ENCODE data around the gene TICRR.

TICRR gene

DNA sequence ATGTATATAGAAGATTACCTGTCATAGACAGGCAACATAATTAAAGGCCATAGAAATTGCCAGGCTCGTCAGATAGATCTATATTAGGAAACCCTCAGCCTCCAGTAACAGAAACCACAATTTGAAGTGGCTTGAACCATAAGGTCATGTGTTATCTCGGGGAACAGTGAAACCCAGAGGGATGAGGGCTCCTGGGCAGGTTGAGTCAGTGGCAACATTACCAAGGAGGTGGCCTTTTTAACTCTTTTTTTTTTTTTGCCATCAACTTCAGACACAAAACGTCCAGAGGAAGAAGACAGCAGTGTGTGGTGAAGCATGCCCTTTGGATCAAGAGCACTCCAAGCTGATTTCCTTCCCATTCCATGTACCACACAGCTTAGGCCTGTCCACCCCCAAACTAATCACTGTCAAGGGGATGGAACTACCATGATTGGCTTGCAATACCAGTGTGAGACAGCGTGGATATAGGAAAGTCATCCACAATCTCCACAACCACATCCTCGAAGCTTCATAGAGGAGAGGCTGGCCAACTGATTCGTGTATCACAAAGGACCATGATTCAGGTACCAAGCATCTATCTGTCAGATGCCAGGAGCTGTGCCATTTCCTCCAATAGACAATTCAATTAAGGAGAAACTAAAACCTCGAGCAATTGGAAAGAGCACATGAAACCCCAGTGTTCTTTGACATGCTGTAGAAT, 81.0 kb downstream of the TICRR start:
- DNase-seq = no peak

DNA sequence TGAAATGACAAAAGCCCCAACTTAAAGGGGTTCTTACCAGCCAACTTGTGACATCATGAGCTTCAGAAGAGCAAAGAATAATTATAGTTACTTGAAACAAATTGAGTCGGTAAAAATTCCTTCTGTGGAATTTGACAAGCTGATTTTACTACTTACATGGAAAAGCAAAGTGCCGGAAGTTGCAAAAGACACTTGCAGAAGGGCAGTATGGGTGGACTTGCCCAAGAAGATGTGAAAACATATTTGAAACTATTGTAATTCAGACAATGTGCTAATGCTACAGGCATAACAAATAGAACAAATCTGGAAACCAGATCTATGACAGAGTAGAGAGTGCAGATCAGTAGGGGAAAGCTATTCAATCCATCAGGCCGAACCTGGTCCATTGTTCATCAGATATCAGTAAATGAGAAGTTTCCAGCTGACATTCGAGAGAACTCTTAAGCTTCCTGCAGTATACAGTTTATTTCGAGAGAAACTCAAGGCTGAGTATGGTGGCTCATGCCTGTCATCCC, 82.5 kb downstream of the TICRR start:
- no peak for DNase-seq

DNA sequence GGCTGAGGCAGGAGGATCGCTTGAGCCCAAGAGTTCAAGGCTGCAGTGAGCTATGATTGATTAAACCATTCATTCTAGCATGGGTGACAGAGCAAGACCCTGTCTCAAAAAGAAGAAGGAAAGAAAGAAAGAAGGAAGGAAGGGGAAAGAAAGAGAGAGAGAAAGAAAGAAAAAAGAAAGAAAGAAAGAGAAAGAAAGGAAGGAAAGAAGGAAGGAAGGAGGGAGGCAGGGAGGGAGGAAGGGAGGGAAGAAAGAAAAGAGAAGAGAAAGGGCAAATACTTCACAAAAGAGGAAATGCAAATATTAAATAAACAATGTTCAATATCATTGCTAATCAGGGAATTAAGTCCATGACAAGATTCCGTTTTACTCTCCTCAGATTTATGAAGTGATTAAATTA, 84.0 kb downstream of the TICRR start:
- no peak for DNase-seq

DNA sequence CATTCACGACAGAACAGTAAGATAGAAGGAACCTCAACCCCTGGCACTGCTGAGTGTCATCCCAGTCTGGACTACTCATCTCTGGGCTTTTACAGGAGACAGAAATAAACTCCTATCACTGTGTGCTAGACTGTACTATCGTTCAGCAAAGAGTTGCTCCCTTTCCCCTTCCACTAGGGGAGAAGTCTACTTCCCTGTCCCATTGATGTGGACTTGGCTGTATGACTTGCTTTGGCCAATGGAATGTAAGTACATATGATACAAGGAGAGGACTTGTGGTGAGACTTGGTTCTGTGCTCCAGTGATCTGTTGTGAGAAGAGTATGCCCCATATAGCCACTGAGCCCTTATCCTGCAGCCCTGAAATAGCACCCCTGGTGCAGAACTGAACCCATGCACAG, 85.3 kb downstream of the TICRR start:
- DNase-seq = no peak

DNA sequence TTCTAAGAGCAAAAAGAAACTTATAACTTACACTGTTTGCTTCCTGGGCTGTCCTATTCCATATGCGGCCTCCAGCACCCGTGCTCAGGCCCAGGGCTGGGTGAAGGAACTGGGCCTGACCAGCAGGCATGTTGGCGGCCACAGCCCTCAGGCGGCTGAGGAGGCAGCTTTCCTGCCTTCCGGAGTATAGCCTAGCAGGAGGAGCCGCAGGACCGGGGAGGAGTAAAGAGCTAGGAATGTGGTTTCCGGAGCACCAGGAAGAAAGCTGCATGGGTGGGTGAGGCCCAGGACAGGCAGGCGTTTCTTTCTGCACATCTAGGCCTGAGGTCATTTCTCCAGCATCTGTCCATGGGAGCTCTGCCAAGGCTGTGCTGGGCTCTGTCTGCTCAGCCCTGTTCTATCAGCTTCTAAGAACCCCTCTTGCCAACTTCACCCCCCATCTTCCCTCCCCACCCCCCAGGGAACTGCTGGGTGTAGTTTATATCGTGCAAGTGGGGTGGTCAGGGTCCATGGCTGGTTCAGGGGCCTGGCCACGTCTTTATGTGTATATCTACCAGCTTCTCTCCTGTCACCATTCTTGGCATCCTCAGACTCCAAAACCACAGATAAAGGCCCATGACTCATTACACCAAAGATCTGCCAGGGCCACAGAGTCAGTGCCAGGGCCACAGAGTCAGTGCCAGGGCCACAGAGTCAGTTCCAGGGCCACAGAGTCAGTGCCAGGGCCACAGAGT, 87.8 kb downstream of the TICRR start:
- no peak for DNase-seq

DNA sequence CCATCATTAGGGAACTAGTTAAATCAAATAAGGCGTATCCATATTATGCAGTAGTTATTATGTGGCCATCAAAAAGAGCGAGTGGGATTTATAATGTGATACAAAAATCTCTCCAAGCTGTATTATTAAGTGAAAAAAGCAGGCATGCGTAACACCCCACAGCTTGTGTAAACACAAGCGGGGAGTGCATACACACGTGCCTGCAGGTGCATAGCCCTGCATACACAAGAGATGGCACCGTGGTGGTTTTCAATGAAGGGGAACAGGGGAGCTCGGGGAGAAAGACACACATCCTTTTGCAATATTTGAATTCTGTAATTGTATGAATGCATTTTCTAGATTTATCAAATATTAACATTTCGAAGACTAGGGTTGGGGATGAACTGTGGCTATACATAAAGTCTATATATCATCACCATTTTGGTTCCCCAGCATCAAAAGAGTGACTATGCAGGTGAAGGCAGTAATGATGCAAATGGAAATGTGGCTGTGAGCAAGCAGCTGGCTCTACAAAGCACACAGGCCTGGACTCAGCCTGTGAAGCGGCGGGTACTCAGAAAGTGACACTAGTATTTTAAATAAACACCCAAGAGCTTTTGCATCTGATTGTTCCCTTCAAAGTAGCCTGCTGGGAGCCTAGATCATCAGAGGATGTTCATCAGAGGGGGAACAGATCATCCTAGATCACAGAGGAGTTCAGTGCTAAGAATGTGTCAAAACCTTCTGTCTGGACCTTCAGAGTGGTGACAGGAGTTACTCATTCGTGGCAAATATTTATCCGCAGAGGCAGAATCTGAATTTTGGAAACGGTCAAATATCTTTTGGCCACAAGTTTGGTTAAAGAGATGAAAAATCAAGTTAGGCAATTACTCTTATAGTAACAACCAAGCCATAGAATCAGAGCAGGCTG, 89.4 kb downstream of the TICRR start:
- no peak for DNase-seq

DNA sequence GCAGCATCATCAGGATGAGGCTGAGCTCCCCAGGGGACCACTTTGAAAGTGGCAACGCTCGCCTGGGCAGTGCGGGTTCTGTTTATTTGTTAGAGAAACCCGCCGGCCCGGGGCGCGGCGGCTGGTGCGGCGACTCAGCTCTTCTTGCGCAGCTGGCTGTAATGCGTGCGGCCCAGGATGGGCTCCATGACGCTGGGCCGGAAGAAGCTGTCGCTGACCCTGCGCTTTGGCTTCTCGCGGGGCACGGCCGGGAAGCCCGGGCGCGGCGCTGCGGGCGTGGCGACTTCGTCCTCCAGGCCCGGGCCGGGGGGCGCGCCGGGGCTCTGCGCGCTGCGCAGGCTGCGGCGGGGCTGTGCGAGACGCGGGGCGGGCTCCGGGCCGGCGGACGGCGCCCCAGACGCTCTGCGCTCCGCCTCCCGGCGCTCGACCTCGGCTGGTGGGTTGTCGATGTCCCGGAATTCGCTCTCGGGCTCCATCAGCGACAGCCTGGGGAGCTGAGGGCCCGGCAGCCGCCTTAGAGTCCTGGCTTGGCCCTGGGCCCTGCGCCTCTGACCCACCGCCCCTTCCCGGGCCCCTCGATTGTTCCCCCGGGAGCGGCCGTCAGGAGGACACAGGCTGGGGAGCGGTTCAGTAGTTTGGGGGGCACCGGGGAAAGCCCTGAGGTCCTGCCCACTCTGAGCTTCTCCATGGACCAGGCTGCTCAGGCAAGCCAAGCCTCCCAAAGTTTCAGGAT, 90.3 kb downstream of the TICRR start:
- DNase-seq = peak; percentile 31

DNA sequence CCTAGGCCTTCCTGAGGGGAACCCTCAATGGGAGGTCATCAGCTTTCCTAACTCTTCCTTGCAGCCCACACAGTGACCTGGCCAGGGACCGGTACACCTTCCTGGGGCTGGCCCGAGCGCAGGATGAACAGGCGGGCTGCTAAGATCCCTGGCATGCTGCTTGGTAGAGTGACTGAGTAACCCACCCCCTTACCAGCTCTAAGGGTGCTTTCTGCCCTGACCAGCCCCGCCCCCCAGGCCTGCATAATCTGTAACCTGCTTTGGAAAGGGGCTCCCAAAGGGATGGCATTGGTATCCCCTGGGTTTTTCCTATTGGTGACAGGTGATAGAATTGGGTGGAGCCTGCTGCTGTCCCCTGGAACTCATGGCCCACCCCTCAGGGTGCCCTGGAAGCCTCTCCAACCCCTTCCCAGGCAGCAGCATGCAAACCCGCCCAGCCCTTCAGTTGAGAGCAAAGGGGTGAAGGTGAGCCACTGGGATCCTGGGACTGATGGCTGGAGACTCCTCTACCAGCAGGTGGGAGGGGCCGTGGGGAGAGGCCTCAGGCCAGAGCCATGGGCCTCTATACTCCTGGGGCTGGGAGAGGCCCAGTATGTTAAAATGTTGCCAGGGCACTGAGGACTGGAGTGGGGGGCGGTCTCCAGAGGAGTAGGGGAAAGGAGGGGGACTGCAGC, 91.1 kb downstream of the TICRR start:
- DNase-seq = no peak

DNA sequence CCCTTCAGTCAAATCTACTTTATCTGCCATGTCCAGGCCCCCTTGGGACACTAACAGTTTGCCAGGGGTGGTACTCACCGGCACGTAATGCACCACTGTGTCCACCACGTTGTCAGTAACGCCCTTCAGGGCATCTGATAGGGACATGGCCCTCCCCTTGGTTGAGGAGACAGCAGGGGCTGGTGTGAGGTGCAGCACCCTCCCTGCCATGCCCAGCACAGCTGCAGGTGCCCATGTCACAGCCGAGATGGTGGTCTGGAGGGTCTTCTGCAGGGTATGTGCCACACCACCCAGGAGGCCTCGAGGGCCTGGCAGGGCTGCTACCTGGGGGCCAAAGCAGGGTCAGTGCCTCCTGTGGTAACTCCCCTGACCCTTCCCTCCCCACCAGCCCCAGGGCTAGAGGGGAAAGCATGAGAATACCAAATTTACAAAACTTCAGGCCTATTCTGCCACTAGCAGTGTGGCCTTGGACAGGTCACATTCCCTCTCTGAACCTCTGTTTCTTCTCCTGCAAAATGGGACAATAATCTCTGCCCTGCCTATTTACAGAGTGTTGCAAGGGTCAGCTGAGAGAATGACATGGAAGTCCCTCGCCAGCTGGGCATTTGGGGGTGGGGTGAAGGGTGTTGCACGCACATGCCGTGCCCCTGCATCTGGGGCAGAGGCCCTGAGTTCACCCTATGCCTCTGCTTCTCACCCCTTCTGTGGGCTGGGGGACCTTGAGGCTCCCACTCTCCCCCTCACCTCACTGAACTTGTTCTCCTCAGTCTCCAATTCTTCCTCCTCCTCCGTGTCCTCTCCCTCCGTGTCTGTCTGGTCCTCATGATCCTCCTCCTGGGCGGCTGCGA, 91.8 kb downstream of the TICRR start:
- no peak for DNase-seq

DNA sequence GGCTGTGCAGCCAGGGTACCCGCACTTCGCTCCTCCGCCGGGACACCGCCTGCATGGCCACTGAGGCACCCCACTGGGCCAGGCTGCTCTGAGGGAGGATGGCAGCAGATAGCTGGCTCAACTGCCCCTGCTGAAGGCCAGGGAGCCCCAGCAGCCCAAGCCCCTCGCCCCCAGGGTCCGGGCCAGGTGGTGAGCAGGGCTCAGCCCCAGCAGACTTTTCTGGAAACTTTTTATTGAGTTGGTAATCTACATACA, 92.4 kb downstream of the TICRR start:
- DNase-seq = no peak

DNA sequence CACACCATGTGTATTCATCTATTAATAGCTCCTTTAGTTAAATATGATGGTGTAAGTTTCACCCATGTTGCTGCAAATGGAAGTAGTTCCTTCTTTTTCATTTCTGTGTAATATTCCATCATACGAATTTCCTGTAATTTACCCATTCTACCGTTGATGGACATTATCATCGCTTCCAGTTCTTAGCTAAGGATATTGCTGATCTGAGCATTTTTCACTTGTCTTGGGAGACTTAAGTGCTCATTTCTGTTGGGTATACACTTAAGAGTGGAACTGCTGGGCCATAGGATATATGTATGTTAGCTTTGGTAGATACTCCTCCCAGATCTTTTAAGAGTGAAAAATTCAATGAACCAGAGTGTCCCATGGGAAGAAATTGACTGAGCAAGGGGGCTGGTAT, 92.9 kb downstream of the TICRR start:
- no peak for DNase-seq

DNA sequence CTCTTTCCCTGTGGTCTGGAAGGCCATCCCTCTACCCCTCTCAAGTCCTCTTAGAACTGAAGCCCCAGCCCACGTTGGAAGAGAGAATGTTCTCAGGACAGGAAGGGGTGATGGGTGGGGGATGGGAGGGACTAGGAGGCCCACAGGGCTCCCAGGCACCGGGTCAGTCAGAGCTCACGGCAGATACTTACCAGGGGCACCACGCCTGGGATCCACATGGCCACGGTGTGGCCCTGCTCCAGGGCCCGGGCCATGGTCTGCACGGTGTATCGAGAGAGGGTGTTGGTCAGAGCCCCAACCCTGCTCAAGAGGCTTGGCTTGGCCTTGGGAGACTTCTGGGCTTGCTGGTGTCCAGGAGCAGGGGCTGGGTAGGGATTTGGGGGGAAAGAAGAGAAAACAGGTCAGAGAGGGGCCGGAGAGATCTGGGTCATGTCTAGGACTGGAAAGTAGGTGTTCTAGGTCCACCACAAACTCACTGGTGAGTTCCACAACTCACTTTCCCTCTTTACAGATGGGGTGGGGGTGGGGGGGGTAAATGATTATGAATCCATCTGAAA, 94.1 kb downstream of the TICRR start:
- DNase-seq = no peak

DNA sequence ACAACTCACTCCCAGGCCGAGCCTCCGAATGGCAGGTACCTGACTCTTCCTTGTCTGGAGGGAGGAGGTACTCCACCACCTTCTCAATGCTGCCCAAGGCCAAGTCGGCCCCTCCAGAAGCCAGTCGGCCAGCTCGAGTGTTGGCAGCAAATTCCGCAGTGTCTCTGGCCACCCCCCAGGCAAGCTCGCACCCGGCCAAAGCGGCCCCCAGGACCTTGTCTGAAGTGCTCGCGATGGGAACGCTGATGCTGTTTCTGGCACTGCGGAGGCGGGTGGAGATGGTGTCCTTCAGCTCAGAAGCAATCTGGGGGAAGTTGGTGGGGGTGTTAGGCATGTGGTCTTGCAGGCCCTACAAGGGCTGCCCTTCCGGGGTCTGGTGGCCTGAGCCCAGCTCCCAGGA, 94.7 kb downstream of the TICRR start:
- no peak for DNase-seq

DNA sequence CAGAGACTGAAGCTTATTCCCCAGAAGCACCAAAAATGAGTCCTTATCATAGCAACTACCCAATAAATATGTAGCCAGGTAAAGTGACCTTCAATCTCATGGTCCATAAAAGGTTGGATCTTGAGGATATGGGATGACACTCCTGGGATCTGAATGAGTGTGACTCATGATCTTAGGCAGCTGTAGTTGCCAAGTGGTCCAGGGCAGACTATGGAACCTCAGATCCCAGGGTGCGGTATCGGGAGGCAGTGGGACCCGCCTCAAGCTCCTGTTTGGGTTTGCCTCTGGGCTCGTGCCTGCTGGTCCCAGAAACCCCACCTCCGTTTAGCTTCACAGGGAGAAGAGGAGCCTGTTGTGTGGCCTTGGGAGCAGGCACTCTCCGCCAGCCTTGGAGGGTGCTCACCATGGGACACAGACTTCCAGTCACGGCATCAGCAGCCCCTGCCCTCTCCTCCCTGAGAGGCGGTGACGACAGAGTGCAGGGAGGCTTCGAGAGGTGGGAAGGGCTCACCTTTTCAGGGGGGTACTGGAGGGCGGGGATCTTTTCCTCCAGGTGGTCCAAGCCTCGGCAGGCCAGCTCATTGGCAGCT, 95.8 kb downstream of the TICRR start:
- DNase-seq = no peak

DNA sequence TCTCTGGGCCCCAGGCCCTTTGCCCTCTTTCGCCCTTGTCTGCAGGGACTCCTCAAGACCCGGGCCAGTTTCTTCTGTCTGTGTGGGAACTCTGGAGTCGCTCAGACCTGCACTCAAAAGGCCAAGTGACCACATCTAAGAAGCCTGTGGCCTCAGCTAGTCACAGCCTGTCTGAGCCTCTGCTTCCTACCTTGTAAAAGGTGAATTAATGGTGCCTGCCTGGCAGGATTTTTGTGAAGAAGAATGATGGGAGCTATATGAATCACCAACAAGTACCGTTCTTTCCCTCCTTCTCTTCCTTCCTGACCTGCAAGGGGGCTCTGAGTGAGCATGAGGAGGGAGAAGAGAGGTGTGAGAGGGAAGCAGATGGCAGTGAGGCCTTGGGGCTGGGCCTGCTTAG, 96.4 kb downstream of the TICRR start:
- no peak for DNase-seq

DNA sequence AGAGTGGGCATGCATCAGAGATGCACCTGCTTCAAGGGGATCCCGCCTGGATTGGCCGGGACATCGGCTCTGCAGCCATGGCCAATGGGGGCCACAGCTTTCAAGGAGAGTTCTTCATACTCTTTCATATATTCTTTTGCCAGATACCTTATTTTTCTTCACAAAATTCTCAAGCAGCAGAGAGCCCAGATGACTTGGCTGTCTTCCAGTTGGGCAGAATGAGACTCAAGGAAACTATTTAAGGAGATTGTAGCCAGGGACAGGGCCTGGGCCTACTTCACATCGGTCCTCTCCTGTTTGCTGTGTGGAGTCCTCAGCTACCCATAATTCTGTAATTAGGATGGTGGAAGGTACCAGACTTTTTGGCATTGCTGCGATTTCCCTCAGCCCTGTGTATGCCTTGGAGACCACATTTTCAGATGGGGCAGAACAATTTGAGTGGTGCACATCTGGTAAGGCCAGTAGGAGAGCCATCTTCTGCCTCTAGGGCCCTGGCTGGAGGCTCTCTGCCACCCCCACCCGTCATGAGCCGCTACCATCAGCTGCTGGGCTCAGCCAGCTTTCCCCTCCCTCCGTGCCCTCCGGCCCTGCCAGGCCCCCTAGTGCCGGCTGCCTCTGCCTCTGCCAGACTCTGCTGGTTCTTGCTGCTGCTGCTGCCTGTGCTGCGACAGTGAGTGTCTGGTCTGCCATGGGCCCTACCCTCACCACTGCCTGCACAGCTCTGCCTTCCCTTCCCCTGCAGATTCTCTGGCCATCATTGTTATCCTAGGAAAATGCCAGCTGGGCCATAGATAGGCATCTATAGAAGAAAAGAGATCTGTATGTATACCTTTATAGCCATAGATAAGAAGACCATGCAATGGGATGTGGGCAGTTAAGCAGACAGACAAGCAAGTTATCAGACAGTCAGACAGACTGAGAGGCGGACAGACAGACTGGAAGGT, 97.2 kb downstream of the TICRR start:
- no peak for DNase-seq

DNA sequence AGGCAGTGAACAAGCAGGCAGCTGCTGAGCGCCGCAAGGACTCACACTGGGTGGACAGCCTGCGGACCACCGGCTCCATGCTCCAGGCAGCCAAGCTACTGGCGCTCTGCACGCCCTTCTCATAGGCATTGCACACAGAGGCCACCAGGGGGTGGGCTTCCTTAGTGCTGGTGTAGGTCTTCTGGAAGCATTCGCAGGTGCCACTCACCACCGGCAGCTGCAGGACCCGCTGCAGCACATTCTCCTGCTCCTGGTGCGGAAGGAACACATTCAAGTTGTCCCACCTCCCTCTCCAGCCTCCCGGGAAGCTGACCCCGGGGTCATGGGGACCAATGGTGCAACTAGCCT, 97.9 kb downstream of the TICRR start:
- DNase-seq = peak; percentile 34

DNA sequence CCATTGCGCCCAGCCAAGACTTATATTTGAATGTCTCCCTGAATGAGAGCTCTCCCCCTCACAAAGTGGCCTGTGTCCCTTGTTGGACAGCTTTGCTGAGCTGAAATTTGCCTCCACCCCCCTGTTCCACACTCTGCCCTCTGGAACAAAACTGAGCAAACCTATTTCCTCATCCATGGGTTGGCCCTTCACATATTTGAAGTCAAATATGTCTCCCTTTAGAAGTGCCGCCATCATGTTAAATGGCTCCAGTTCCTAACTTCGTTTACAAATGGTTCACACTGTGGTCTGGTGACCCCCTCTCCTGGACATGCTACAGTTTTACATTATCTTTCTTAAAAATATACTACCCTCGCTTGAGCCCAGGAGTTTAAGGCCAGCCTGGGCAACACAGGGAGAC, 99.3 kb downstream of the TICRR start:
- no peak for DNase-seq

DNA sequence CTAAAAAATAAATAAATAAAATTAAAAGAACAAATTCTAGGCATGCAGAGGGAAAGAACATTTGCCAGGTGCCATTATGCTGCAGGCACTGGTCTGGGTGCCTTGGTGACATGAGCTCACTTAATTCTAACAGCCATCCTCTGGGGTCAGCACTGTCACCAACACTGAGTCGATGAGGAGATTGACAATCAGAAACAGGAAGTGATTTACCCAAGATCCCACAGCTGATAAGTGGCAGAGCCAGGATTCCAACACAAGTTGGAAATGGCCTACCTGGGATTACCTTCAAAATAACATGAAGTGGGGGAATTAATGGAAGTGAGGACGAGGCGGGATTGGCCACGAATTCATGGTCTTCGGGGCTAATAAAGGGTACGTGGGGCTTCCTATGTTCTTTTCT, 100.3 kb downstream of the TICRR start:
- no peak for DNase-seq

DNA sequence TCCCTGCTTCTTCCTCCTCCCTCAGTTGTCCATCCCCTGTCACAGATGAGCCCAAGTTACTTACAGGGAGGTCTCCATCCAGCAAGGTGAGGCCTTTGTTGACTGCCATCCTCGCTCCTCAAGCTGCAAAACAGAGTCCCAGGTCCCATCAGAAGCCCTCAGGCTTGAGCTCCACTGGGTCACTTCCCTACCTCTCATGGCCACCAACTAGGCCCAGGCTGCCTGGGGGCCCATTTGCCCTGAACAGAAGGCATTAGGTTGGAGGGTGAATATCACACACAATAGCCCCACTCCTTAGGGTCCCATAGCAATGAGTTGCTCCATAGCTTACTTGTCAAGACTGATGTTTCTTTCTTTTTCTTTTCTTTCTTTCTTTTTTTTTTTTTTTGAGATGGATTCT, 102.1 kb downstream of the TICRR start:
- no peak for DNase-seq

Data from activated CD4-positive, alpha-beta T cell treated with anti-CD3 and anti-CD28 coated beads, Interleukin-2, Interleukin-6, amounts not matched to agents 100 ng/mL and 50 ng/mL, durations not matched to agents 16 hours and 8 hours (primary cell).